HG03571 (cell line): ENCODE data around the gene C17orf113.
A peak's percentile ranks its signal among the peaks of the same experiment; 100 is the strongest.
"Not testable (repeated sequence)": the region's sequence is repeated elsewhere in the genome, so short reads cannot be mapped to it uniquely, and the experiment has no call there.

ENCODE experiments used
- ATAC-seq: cut with Tn5 transposase; IDR thresholded peaks from one replicate; pipeline ENCODE4 v1.9.1; 2021; ENCODE audit not compliant: unreplicated experiment

C17orf113 gene

DNA sequence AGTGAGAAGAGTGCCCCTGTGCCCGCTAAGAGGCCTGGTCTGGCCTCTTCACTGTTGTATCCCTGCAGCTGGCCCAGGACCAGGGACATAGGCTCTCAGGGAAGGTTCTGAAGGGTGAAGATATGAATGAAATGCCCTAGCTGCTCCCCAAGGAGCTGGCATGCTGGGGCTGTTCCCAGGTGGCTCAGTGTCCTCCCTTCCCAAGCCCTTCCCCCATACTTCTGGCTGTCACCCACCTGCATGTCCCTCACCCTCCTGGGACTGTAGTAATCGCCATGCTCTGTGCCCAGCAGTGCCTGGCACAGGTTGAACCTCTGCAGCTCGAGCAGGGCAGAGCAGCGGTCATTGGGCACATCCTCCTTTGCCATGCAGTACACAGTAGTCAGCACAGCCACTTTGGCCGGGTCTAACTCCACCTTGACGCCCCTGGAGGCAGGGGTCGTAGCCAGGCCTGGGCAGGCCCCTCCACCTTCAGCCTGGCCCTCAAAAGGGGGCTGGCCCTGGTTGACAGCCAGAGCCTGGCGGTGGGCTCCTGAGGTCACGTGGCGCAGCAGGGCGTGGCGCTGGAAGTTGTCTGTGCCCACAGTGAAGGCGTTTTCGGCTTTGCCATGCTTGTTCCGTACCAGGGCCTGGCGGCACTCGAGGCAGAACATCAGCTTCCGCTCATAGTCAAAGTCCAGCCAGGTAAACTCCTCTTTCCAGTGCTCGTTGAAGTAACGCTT, 7.6 kb downstream of the C17orf113 start:
- ATAC-seq: no peak

DNA sequence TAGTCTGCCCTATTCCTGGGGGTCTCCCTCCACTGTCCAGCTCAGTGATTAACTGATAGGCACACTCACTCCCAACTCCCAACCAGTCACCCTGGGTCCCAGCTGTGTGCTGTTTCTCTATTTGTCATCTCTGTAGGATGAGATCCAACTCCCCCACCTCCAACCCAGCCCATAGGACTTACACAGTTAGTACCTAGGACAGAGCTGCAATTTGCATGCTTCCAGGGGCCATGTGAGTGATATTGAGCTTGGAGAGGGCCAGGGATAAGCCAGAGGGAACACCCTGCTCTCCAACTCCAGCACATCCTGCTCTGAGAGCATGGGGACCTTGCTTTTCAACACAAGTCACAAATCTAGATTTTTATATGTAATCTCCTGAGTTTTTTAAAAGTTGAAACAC, 8.8 kb downstream of the C17orf113 start:
- no peak for ATAC-seq

DNA sequence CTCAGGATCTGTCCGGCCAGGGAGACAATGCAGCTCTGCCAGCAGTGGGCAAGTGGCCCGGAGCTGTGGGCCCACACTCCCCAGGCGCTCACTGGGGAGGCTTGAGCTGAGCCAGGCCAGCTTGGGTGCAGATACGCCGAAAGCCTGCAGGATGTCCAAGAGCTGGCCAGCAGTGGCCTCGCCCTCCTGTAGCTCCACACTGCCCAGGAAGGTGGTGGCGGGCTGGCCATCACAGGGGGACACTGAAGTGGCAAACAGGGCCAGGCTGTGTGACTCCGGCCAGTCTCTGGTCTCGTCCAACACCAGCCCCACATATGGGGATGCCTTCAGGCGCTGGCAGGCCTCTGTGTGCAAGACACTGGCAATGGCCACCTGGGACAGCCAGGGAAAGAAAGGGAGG, 9.6 kb downstream of the C17orf113 start:
- no peak for ATAC-seq

DNA sequence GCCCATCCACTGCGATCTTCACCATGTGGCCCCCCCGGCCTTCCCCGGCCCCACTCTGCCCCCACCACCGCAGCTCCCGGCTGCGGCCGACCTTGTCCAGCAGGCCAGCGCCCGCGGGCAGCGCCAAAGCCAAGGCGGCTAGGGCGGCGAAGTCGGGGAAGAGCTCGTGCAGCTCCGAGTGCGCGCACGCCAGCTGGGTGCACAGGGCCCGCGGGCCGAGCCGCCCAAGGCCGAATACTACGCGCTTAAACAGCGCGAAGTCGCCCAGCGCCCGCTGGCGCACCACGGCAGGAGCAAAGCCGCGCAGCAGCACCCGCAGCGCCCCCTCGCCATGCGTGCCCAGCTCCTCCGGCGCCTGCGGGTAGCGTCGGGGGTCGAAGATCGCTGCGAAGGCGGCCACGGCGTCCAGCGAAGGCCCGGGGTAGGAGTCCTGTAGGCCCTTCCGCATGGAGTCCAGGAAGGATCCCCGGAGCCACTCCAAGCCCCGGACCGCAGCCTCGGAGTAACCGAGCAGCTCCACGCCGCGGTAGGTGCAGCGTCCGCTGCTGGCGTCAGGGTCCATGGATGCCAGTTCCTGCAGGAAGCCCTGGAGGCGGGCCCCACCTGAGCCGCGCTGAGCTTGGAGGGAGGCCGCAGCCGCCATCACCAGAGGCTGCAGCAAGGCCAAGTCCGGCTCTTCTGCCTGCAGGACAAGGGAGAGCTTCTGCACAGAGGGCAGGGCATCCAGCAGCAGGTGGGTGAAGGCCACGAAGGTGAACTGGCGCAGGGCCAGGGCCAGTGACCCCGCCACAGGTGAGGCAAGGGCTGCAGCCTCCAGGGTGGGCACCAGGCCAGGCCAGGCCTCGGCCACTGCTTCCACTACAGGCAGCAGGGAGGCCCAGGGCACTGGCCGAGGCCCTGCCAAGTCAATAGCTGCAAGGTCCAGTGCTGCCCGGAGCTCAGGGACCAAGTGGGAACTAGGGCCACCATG, 10.3 kb downstream of the C17orf113 start:
- no peak for ATAC-seq

DNA sequence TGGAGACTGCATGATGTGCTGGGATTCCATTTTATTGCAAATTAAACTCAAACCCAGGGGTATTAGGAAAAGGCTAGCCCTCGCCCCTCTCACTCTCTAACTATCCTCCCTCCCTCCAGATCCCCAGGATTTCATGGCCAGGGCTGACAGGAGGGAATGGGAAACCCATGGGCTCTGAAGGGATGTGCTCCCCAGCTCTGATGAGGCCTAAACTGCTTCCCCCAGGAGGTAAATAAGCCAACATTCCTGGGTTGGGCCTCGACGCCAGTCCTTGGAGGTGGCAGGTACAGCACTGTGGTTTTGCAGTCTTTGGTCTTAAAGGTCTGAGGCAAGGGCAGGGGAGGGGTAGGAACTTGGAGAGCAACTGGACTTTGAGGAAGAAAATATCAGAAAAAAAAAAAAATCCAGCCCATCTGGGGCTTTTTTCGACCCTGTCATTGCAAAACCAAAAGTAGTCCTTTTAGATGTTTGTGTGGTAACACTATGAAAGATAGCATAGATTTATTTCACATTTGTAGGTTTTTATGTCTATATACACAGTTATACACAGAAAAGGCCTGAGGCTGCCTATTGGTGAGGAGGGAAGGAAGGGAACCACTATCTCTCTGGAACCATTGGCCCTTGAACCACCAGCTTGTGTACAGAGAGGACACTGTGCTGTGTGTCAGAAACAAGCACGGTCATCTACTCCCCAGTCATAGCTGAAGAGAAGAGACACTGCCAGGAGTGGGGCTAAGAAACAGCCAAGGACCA, 12.0 kb downstream of the C17orf113 start:
- ATAC-seq: no peak

DNA sequence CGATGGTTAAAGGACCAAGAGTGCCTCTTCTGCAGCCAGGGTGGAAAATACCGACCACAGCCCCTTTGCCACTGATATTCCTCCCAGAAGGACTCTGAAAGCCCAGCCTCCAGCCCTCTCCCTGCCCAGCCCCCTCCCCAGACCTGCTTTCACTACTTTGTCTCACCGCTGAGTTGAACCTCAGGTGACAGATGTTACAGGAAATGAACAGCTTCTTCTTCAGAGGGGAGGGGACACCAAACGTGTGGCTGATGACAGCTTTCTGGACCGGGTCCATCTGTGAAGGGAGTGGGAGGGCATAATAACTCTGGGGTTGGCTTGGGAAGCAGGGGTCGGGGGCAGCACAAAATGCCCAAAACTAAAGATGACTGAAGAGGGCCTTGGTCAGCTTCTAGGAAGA, 16.3 kb downstream of the C17orf113 start:
- ATAC-seq: no peak

DNA sequence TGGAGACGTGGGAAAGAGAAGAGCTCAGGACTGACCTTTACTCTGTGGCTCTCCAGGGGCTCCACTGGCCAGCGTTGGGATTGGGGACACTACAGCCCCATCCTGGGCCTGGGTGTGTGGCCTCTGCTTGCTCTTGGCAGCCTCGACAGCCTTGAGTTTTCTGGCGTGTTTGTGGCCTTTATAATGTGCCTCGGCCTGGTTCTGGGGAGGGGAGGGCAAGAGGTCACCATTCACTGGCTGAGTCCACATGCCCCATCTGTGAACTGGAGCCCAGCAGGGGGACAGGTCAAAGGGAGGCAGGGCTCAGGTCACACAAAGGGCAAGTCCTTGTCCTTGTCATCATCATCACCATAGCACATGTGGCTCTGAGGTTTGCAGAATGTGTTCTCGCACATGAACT, 18.8 kb downstream of the C17orf113 start:
- no peak for ATAC-seq

DNA sequence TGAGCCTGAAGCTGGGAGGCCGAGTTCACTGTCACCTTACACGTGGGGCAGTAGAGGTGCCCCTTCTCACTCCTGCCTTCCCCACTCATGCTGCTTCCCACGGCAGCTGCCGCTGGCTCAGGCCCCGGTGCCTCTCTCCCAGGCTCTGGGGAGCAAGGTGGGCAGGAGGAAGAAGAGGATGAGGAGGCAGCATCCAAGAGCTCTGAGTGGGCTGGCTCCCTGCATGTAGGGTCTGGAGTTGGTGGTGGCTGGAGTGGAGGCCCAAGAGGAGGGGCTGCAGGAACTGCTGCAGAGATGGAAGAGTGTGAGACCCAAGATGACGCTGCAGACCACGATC, 21.6 kb downstream of the C17orf113 start:
- no peak for ATAC-seq

DNA sequence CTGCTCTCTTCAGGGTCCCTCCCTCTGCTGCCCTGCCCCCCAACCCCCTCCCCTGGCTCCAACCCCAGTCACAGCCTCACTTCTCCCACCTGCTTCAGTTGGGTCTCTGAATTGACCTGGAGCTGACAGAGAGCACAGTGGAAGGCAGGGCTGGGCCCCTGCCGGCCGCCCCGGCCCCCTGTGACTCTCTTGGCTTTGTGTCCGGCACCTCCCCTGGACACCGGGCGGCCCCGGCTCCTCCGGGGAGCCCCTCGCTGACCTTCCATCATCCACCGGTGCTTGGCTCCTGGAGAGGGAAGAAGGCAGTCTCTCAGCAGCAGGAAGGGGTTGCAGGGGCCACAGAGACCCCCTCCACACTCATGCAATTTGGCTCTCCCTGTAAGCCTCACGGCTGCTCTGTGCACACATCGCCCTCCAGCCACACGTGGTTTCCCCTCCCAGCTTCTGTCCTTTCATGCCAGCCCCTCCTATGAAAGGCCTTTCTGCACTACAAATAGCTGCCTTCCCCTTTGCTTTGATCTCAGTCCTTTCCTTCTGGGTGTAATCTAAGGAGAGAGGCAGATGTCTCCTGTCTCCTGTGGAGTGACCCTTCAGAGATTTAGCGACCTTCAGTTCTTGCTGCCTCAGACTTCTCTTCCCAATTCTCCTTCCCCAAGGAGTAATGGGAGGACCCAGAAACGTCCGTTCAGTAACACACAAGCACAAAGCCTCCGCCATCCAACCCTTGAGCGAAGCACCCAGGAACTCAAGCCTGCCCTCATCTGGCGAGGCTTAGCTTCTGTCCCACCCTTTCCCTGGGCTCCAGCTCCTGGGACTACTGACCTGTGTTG, 22.2 kb downstream of the C17orf113 start:
- ATAC-seq: no peak

DNA sequence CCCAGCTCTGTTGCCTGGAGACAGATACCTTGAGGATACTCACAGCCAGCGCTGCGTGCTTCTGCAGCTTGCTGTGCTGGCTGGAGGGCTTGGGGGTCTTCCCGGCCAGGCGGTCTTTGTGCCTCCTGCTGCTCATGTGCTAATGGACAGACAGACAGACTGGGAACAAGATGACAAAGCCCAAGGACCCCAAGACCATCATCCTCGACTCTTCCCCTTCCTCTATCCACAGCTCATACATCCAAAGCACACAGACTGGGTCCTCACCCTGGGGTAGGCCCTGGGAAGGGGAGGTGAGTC, 22.9 kb downstream of the C17orf113 start:
- no peak for ATAC-seq

DNA sequence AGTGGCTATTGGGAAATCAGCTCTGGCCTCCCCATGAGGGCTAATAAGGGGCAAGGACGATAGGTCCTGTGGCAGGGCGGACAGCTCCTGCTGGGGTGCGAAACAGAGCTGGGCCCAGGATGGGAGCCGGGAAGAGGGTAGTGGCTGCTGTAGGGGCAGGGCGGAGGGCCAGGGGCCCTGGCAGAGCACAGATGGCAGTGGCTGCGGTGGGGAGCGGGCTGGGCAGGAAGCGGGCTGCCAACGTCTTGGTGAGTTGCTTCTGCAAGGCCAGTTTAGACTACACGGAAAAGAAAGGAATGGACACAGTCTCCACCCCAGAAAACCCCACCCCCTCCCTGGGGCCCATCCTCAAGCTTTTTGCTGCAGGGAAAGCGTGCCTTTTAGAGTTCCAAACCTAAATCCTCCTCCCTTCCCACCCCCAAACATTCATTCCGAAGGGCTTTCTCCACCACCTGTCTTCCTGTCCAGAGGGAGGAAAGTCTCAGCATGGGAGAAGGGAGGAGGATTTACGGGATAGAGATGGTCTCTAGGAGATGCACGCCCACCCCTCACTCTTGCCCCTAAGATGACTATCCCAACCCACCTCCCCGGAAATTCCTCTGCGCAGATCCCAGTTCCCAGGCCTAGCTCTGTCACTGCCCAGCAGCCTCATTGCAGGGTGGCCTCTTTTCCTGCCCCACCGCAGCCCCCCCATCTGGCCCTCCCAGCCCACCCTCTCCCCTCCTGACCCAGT, 23.4 kb downstream of the C17orf113 start:
- ATAC-seq: no peak

DNA sequence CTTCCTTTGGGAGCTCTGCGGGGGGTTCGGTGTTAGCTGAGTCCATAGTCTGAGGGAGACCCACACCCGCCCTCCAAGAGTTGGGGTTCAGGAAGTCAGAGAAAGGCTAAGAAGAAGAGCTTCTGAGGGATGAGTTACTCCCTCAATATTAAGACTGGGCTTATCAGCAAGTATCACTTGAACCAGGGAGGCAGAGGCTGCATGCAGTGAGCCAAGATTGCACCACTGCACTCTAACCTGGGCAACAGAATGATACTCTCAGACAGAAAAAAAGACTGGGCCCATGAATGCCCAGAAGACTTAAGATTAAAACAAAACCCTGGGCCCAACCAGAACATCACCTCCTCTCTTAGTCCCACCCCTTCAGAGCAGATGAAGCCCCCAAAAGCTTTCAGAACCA, 24.5 kb downstream of the C17orf113 start:
- ATAC-seq: no peak

DNA sequence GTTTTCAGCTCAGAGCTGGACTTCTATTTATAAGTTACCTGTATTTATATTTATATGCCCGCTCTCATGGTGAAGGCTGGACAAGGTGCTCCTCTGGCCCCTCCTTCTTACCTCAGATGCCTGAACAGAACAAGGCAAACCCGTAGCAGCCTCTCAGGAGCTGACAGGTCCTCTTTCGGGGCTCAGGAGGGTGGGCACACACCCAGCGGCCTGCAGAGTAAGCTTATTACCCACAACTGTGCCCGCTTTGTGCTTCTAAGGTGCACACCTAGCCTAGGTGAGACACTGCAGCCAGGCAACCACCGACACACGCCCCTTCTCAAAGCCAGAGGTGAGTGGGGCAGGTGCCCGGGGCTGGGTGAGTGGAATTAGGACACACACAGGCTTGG, 25.2 kb downstream of the C17orf113 start:
- no peak for ATAC-seq

DNA sequence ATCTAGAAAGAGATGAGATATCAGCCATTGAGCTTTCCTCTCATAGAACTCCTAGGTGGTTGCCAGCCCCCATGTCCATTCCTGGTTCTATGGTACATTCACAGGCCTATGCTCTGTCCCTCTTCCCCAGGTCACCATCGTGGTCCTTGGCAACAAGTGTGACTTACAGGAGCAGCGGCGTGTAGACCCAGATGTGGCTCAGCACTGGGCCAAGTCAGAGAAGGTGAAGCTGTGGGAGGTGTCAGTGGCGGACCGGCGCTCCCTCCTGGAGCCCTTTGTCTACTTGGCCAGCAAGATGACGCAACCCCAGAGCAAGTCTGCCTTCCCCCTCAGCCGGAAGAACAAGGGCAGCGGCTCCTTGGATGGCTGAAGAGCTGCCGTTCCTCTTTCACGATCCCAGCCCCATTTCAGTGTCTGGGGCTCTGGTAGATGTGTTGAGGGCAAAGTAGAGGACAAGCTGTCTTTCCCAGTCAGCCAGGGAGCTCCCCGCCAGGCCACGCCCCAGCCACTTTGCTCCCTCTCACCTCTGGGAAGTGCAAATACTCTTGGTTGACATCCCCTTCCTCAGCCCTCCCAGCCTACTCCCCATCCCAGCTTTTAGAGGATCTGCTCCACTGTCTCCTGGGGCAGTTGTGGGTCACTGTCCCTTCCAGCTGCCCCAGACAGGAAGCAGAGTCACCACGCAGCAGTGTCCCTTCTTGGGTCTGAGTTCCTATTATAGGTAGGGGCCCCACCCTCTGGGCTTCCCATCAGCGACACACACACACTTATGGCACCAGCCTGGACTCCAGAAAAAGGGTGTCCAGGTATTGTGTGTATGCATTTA, 26.7 kb downstream of the C17orf113 start:
- ATAC-seq: no peak

DNA sequence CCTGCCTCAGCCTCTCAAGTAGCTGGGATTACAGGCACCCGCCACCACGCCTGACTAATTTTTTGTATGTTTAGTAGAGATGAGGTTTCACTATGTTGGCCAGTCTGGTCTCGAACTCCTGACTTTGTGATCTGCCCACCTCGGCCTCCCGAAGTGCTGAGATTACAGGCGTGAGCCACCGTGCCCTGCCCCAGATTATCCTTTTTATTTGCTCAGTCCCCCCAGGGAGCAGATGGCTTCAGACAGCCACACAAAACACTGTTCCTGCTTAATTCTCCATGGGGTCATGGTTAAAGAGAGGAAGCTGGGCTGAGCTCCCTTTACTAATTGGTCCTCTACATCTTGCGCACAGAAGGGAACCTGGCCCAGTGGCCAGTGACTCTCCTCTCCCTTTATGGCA, 29.6 kb downstream of the C17orf113 start:
- ATAC-seq: not testable (repeated sequence)

DNA sequence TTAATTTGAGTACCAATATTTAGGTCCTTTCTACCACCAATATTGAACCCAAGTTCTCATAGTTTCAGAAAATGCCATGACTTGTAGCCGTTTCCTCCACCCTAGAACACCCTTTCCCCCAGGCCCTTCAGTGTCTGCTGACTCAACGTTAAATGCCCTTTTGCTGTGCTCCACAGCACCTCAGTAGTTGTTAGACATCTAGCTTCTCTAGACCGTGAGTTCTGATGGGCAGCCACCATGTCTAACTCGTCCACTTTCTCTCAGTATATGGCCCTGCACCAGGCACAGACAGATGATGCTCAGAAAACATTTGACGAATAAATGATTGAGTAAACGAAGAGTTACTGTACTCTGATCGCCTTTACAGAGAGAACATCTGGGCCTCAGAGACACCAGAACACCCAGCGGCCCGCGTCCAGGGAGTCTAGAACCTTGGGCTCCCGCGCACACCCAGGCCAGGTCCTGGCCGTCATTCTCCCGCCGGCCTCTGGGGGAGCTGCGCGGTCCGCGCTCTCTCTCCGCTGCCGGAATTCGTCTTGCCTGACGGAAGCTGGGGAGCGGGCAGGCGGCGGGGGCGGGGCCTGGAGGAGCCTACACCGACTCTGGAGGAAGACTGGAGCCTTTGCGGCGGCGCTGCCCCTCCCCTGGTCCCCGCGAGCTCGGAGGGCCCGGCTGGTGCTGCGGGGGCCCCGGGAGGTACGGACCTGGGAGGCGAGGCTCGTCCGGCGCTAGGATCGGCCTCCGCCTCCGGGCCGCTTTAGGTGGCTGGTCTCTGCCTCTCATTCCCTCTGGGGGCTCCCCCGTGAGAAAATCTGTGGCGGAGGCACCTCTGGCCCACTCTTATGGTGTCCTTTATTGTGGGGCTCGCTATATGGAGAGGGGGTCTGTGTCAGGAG, 30.6 kb downstream of the C17orf113 start, which contains the start of gene NKIRAS2:
TSS of gene NKIRAS2 (plus strand) at position 582 of the 896 bp plus-strand sequence. CDS start 1,488 bp downstream, outside the sequence.
- peak; percentile 58 for ATAC-seq

DNA sequence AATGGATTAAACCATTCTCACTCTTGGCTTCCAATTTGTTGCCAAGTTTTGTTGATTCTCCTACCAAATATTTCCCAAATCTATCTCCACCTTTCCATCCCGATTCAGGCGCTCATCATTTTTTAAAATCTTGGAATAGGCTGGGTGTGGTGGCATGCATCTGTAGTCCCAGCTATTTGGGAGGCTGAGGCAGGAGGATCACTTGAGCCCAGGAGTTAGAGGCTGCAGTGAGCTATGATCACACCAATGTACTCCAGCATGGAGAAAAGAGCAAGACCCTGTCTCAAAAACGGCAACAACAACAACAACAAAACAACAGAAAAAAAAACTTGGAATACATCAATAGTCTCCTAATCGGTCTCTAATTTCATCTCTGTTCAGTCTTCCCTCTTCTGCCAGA, 31.4 kb downstream of the C17orf113 start:
- ATAC-seq: no peak

DNA sequence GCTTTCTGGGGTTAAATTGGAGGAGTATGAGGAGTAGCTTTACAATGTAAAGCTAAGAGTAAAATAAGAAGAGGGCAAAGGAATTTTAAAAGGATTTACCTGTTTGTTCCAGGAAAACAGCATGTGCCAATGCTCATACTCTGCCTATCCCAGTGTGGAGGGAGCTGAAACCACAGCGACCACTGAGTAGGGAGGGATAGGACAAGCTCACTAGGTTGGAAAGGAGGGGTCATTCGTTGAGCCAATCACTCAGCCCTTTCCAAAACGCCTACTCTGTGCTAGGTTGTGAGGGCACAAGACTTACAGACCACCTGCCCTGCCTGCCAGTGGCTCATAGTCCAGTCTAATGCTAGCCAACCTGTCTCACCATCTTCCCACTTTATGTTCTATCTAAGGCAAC, 32.1 kb downstream of the C17orf113 start:
- no peak for ATAC-seq
